Measurements from ENCODE around the gene CHAT.

The CHAT gene

DNA sequence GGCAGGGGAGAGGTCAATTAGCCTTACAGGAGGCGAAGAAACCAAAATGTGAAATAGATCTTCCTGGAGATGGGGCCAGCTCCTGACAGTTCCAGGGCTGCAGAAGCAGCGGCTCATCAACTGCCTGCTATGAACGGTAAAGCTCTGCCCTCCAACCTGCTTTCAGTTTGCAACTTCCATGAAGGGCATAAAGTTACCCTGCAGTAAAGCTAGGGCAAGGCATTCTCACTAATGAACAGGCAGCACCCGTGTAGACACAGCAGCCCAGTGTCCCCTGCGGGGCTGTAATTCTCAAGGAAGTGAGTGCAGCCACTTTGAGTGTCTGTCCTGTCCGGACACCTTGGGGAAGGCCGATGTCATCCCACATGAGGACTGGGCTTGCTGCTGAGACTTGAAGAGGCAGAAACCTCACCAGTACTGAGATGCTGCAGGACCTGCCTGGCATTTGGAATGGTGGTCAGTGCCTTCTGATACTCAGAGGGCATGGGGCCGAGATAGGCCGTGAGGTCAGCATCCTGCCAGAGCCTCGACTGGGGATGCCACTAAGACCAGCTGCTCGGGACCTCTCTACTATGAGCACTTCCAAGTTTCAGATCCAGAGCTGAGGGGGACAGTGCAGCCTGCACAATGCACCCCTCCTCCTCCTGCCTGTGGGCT is 39.6 kb downstream of the CHAT start:
- TF ChIP-seq, protein P1, sequence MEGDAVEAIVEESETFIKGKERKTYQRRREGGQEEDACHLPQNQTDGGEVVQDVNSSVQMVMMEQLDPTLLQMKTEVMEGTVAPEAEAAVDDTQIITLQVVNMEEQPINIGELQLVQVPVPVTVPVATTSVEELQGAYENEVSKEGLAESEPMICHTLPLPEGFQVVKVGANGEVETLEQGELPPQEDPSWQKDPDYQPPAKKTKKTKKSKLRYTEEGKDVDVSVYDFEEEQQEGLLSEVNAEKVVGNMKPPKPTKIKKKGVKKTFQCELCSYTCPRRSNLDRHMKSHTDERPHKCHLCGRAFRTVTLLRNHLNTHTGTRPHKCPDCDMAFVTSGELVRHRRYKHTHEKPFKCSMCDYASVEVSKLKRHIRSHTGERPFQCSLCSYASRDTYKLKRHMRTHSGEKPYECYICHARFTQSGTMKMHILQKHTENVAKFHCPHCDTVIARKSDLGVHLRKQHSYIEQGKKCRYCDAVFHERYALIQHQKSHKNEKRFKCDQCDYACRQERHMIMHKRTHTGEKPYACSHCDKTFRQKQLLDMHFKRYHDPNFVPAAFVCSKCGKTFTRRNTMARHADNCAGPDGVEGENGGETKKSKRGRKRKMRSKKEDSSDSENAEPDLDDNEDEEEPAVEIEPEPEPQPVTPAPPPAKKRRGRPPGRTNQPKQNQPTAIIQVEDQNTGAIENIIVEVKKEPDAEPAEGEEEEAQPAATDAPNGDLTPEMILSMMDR (IDR thresholded peaks at IDR 0.05) = no peak
- Histone ChIP-seq H3K9me3 (ENCODE audit: control insufficient read depth, low read length) (no peaks in the 10 kb centered on the region), H3K4me1 (no peaks in the 10 kb centered on the region), H3K27me3 (ENCODE audit: control insufficient read depth, insufficient read depth, low read length) (no peaks in the 10 kb centered on the region), H3K36me3 (ENCODE audit: control insufficient read depth, insufficient read depth, low read length) (no peaks in the 10 kb centered on the region), H3K9ac (no peak overlapping the region), H3K27ac (no peak overlapping the region), H3K4me2 (ENCODE audit: low read length) (no peak overlapping the region), H3K79me2 (no peaks in the 10 kb centered on the region), H2AFZ (no peak overlapping the region), H3K4me3 (ENCODE audit: low read depth, low read length) (no peak overlapping the region)

DNA sequence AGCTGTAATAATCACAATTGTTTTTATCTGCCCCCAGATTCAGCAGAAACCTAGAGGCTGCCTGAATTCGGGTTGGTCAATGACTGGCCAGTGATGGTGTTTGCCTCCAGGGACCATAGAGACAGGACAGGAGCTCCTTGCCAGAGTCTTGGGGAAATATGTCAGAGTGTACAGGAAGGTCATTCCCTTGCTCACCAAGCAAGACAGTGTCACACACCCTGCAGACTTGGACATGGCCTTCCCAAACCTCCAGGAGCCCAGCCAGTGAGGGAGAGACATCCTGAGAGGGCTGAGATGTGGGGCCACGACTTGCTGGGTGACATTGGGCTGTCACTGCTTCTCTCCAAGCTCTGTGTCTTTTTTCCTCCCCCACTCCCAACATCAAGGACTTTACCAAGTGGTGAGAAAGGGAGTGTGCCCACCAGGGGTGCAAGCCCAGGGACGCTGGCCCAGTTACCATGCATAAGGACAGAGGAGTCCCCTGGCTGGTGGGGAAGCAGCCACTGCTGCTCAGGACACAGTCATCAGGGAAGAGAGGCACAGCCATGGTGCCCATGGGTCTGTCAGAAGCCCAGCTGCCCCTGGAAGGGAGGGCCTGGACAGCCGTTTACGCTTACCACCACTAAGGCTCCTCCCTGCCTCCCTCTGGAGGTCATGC is 40.3 kb downstream of the CHAT start:
- H3K9me3 ChIP-seq (ENCODE audit: control insufficient read depth, low read length) = no peaks in the 10 kb centered on the region
- H3K9ac ChIP-seq = no peak overlapping the region
- no peaks in the 10 kb centered on the region for H3K27me3 ChIP-seq (ENCODE audit: control insufficient read depth, insufficient read depth, low read length)
- H3K36me3 ChIP-seq (ENCODE audit: control insufficient read depth, insufficient read depth, low read length) = no peaks in the 10 kb centered on the region
- H3K4me3 ChIP-seq (ENCODE audit: low read depth, low read length) = no peak overlapping the region
- no peaks in the 10 kb centered on the region for H3K79me2 ChIP-seq
- no peak overlapping the region for H3K27ac ChIP-seq
- H2AFZ ChIP-seq = no peak overlapping the region
- no peaks in the 10 kb centered on the region for H3K4me1 ChIP-seq
- TF ChIP-seq, protein P1 (IDR thresholded peaks at IDR 0.05) = no peak
- no peak overlapping the region for H3K4me2 ChIP-seq (ENCODE audit: low read length)

DNA sequence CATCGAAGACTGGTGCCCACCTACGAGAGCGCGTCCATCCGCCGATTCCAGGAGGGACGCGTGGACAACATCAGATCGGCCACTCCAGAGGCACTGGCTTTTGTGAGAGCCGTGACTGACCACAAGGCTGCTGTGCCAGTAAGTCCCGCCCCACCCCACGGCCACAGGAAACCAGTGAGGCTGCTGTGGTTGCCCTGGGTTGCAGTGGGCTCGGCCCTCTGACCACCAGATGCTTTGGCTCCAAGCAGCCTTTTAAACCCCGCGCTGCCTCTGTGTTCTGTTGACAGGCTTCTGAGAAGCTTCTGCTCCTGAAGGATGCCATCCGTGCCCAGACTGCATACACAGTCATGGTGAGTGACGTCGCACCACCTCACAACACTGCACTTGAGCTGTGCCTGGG is 41.3 kb downstream of the CHAT start:
- Histone ChIP-seq H2AFZ (no peak overlapping the region), H3K9ac (no peak overlapping the region), H3K27me3 (ENCODE audit: control insufficient read depth, insufficient read depth, low read length) (no peaks in the 10 kb centered on the region), H3K4me3 (ENCODE audit: low read depth, low read length) (no peak overlapping the region), H3K4me1 (no peaks in the 10 kb centered on the region), H3K36me3 (ENCODE audit: control insufficient read depth, insufficient read depth, low read length) (no peaks in the 10 kb centered on the region), H3K4me2 (ENCODE audit: low read length) (no peak overlapping the region), H3K27ac (no peak overlapping the region), H3K9me3 (ENCODE audit: control insufficient read depth, low read length) (no peaks in the 10 kb centered on the region), H3K79me2 (no peaks in the 10 kb centered on the region)
- TF ChIP-seq, protein P1 (IDR thresholded peaks at IDR 0.05) = no peak

DNA sequence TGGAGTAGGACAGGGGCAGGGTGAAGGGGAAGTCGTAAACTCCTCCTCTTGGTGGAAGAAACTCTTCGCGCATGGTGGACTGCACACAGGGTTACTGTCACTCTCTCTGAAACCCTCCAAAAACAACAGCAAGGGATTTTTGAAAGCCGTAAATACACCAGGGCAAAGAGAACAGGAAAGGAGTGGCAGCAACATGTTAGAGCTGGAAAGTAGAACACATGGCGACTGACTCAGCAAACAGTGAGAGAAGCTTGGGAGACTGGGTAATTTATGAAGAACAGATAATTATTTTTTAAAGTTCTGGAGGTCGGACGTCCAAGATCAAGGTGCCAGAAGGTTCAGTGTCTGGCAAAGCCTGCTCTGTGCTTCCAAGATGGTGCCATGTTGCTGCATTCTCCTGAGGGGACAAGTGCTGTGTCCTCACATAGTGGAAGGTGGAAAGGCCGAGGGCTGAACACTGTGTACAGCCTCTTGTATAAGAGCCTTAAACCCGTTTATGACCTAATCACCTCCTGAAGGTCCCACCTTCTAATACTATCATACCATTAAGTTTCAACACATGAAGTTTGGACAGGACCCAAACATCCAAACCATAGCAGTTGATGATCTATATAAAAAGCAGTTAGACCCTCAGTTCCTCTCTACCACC is 43.1 kb downstream of the CHAT start:
- Histone ChIP-seq H3K27ac (no peak overlapping the region), H3K27me3 (ENCODE audit: control insufficient read depth, insufficient read depth, low read length) (no peaks in the 10 kb centered on the region), H2AFZ (no peak overlapping the region)

More for the DNA sequence above, 43.1 kb downstream of the CHAT start:
- no peak overlapping the region for H3K9ac ChIP-seq
- H3K36me3 ChIP-seq (ENCODE audit: control insufficient read depth, insufficient read depth, low read length) = no peaks in the 10 kb centered on the region
- H3K79me2 ChIP-seq = no peaks in the 10 kb centered on the region
- H3K9me3 ChIP-seq (ENCODE audit: control insufficient read depth, low read length) = no peaks in the 10 kb centered on the region
- TF ChIP-seq, protein P1 (IDR thresholded peaks at IDR 0.05) = no peak
- no peak overlapping the region for H3K4me2 ChIP-seq (ENCODE audit: low read length)
- no peak overlapping the region for H3K4me3 ChIP-seq (ENCODE audit: low read depth, low read length)
- H3K4me1 ChIP-seq = no peaks in the 10 kb centered on the region

Measured in parathyroid adenoma (tissue), 2 donors.